GM18858 (cell line): ENCODE results near the gene LIG4.
A peak's percentile ranks its signal among the peaks of the same experiment; 100 is the strongest.
"Not testable (repeated sequence)": the region's sequence is repeated elsewhere in the genome, so short reads cannot be mapped to it uniquely, and the experiment has no call there.

Source experiments
- ATAC-seq: cut with Tn5 transposase; IDR thresholded peaks from one replicate; pipeline ENCODE4 v1.9.1; 2021; ENCODE audit not compliant: unreplicated experiment

LIG4 gene

GRCh38 chr13:108215436-108215835 is at the start of gene LIG4:
Gene LIG4, minus strand, starts transcription at chr13:108215536. Its CDS starts 4,268 bp downstream, at chr13:108211268.
- peak; percentile 61 for ATAC-seq

DNA sequence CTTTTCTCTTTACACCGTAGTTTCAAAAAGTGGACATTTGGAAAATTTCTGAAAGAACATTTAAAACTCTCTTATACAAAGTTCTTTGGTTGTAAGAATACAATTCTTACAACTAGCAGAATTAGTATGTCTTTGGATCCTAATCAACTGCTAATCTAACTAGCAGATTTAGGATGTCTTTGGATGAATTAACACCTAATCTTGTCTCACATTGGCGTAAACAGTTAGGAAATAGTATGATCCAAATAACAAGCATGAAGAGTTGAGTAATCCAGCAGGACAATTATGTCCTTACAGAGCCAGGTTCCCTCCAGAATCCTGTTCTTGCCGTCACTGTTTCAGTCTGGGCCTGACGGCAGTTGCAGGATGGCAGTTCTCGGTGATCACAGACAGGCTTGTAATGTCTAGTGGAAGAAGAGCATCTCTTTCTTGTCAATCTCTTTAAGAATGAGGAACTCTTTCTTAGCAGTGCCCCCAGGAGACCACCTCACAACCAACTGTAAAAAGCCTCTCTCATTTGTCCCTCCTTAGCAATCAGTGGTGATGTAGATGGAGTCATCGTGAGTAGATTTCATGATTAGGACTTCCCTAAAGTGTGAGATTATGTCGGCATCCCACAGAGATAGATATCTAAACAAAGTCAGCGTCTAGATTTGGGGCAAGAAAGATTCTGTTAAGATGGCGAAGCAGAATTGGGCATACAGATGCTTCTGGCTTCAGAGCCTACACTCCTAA is 48.5 kb upstream of the LIG4 start:
- ATAC-seq = no peak

- ATAC-seq = no peak
These were observed 41.9 kb upstream of the LIG4 start for GRCh38 chr13:108257248-108257647.

DNA sequence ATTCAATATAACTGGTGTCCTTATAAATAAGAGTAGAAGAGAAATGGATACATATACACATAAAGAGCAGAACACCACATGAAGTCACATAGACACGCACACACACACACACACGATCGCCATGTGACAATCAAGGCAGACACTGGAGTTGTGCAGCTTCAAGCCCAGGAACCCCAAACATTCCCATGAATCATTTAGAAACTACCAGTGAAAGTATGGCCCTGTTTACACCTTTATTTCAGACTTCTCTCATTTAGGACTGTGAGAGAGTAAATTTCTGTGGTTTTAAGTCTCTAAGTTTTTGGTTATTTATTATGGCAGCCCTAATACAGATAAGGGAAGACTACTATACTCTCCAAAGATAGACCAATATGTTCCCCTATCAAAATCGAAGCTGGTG is 33.8 kb upstream of the LIG4 start:
- peak; percentile 65 for ATAC-seq

GRCh38 chr13:108230377-108230776 is 15.0 kb upstream of the LIG4 start:
- no peak for ATAC-seq

DNA sequence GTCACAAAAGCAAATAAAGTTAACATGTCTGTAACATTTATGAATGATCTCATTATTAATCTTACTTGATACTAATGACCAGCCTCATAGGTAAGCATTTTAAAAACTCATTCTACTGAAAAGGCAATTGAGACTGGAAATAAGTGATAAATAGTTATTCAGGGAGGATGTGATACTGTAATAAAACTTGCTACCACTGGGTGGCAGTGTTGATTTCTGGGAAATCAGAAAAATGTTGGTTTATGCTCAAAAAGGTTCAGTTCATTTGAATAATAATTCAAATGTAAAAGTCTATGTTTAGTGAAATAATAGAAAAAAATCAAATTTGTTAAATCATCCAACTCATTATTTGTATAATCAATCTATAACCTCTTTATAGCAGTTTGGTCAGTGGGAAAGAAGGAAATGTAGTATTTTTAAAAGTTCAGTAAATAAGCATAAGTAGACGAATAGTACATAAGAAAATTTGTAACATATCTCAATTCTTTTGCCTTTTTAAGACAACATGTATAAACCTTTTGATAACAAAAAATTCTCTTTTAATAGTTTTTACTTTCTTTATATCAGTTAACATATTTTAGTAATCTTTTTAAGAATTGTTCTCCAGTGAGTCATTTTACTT is 12.4 kb upstream of the LIG4 start:
- ATAC-seq = peak; percentile 37

- peak; percentile 21 for ATAC-seq
These were observed 10.8 kb upstream of the LIG4 start for GRCh38 chr13:108226184-108226583.

DNA sequence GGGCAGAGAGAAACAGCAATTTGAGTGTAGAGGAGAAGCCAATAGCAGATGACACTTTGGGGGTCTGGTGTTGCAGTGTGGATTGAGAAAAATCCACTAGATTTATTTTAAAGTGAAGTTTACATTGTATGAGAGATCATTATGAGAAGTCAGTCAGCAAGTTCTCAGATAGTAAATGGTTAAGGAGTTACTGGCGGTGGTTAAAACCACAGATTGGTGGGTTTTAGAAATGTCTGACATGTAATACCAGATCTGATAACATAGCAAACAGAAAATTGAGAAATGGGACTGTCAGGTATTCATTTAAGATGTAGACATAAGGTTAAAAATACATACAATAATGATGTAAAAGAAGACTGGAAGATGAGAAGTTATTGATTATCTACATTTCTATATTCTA is 10.1 kb upstream of the LIG4 start:
- peak; percentile 37 for ATAC-seq

DNA sequence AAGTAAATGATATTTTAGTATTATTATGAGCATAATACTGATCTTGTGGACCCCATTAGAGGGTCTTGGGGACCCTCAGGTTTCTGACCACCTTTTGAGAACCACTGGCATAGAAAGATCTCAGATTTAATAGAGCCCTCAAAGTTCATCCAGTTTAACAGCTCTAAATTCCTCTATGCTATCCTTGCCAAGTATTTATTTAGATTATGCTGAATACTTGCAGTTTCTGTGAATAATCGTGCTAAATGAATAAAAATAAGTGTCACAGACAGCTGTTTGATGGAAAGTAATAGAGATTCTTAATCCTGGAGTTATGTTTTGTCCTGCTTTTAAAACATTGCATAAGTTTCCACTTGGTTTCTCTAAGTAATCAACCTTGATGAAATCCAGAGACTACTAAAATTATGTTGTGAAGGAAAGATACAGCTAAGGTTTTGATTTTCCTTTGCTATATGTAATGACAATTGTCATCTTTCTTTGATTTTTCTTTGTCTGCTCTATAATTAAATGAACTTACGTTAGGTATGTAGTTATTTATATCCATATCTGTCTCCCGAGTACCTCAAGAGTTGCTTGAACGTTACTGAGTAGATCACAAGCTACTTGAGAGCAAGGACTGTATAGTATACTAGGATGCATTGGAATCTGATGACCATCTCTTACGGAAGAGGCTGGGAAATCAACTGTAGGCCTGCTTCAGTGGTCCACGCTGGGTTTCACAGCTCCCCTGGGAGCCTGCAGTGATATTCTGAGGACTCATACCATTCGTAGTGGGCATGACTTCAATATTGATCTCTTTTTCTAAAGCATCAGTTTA is 8.6 kb upstream of the LIG4 start:
- no peak for ATAC-seq

GRCh38 chr13:108220041-108220440 is 4.7 kb upstream of the LIG4 start:
- ATAC-seq = no peak

GRCh38 chr13:108218044-108218974 is 3.0 kb upstream of the LIG4 start, which contains the start of gene ABHD13:
Gene ABHD13, plus strand, starts transcription at chr13:108218392. Its CDS starts 10,827 bp downstream, at chr13:108229219.
- ATAC-seq = peak; percentile 68

GRCh38 chr13:108217307-108218043 is 2.1 kb upstream of the LIG4 start:
- ATAC-seq = not testable (repeated sequence)

- no peak for ATAC-seq
These were observed 680 bp downstream of the LIG4 start for GRCh38 chr13:108214441-108215271.

GRCh38 chr13:108213946-108214345 is 1.4 kb downstream of the LIG4 start:
- ATAC-seq = no peak

- peak; percentile 33 for ATAC-seq
These were observed 2.5 kb downstream of the LIG4 start for GRCh38 chr13:108212886-108213285.

GRCh38 chr13:108210551-108210950 is 4.8 kb downstream of the LIG4 start:
- no peak for ATAC-seq

GRCh38 chr13:108200781-108201398 is 14.4 kb downstream of the LIG4 start:
- ATAC-seq = no peak

DNA sequence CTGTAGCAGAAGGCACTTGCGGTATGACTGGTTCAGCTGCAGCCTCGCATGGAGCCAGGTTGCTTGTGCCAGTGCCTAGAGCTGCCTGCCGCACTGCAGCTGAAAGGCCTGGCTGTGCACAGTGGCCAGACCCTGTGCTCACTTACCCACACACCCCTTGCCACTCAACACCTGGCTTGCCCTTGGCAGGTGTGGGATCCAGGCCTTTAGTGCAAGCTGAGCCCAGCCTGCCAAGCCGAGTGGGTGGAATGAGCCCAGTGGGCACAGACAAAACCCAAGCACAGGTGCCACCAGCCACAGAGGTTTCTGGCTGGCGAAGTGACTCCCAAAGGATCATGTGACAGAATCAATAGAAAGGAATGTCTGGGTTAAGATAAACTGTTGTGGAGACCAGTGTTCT is 19.5 kb downstream of the LIG4 start:
- ATAC-seq = no peak

- no peak for ATAC-seq
These were observed 20.2 kb downstream of the LIG4 start for GRCh38 chr13:108195146-108195545.
